Mesodermal cell (in vitro differentiated cells): Measurements from ENCODE around the gene PRKAR2B. TPM values are rescaled to one million over a fixed set of nuclear protein-coding genes. Genes with fewer than 3 reads are reported as not detected.

Experiments used
- H3K27ac ChIP-seq: 2 replicates; pipeline ENCODE4 v1.7.0; 2013; ENCODE audit warnings: mild to moderate bottlenecking, low read depth, low read length, moderate library complexity; ENCODE audit not compliant: severe bottlenecking
- H3K36me3 ChIP-seq: 2 replicates; pipeline ENCODE4 v1.7.1; 2013; ENCODE audit warnings: mild to moderate bottlenecking, low read length, moderate library complexity; ENCODE audit not compliant: control insufficient read depth, insufficient read depth
- H3K4me1 ChIP-seq: one replicate; pipeline ENCODE4 v1.7.1; 2013; ENCODE audit warnings: mild to moderate bottlenecking, low read length; ENCODE audit not compliant: insufficient read depth, control insufficient read depth, poor library complexity, severe bottlenecking
- H3K4me3 ChIP-seq: 2 replicates; pipeline ENCODE4 v1.7.0; 2013; ENCODE audit warnings: low read length, control low read depth, mild to moderate bottlenecking; ENCODE audit not compliant: insufficient read depth, poor library complexity, severe bottlenecking; ENCODE audit errors: extremely low read depth
- H3K9me3 ChIP-seq: 2 replicates; pipeline ENCODE4 v1.7.1; 2013; ENCODE audit warnings: mild to moderate bottlenecking, low read length, moderate library complexity; ENCODE audit not compliant: control insufficient read depth
- WGBS, 2 experiments: methylation state at CpG; one replicate each; pipeline ENCODE4 v1.1.5; 2013; ENCODE audit warnings: missing lambda C conversion rate in 2 of 2; ENCODE audit not compliant: insufficient coverage in 2 of 2; 5-methylcytosine and 5-hydroxymethylcytosine counted together
- polyA plus RNA-seq, 2 experiments: library from polyadenylated mRNA; stranded (reverse); fragments of 50-300 nt; gene quantifications; one replicate each; pipeline ENCODE4 v1.2.3, GENCODE V29; 2013

The PRKAR2B gene
- polyA plus RNA-seq (2013, experiment 1 of 2): 18.4 TPM
- 17.3 TPM for polyA plus RNA-seq (2013, experiment 2 of 2)

DNA sequence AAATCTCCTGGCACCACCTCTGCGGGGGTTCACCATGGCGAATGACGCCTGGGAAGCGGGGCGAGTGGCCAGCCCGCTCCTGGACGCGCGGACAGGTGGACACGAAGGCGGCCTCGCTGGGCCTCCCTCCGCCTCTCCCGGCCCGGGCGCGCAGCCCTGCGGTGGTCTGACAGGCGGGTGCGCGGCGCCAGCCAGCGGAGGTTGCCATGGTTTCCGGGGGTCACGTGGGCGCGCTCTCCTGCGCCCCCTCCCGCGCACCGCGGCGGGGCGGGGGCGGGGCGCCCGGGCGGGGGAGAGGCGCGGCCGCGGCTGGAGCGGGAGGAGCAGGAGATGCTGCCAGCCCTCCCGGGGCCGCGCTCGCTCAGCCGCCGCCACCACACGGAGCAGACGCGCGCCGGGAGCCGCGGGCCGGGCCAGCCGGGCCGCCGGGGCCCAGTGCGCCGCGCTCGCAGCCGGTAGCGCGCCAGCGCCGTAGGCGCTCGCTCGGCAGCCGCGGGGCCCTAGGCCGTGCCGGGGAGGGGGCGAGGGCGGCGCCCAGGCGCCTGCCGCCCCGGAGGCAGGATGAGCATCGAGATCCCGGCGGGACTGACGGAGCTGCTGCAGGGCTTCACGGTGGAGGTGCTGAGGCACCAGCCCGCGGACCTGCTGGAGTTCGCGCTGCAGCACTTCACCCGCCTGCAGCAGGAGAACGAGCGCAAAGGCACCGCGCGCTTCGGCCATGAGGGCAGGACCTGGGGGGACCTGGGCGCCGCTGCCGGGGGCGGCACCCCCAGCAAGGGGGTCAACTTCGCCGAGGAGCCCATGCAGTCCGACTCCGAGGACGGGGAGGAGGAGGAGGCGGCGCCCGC is at the start of gene PRKAR2B:
PRKAR2B (plus strand) TSS at position 359 of the 848 bp plus-strand sequence; CDS start at position 562, 203 bp downstream.
- Histone ChIP-seq H3K4me1 (peaks cover 19% of the 10 kb centered on the region), H3K27ac (no peak within 1 kb of the TSS), H3K4me3 (peak within 1 kb of the TSS; percentile 73), H3K9me3 (no peaks in the 10 kb centered on the region), H3K36me3 (no peaks in the 10 kb centered on the region)
- WGBS, 2 experiments: 0 to 1% methylated on average over 62 to 65 of the region's 110 CpGs

- Histone ChIP-seq H3K9me3 (no peaks in the 10 kb centered on the region), H3K27ac (no peak overlapping the region), H3K4me1 (no peaks in the 10 kb centered on the region), H3K36me3 (no peaks in the 10 kb centered on the region), H3K4me3 (no peak overlapping the region)
- 92 to 94% methylated on average over 7 of the region's 7 CpGs for WGBS, 2 experiments
Measured at GRCh38 chr7:106994833-106995232, 49.7 kb upstream of the PRKAR2B start.

- no peaks in the 10 kb centered on the region for H3K4me1 ChIP-seq
- WGBS, 2 experiments: 96 to 100% methylated on average over 2 to 4 of the region's 5 CpGs
- no peak overlapping the region for H3K27ac ChIP-seq
- H3K36me3 ChIP-seq: no peaks in the 10 kb centered on the region
- H3K4me3 ChIP-seq: no peak overlapping the region
- H3K9me3 ChIP-seq: no peaks in the 10 kb centered on the region
Measured at GRCh38 chr7:106997487-106998271, 46.8 kb upstream of the PRKAR2B start.

DNA sequence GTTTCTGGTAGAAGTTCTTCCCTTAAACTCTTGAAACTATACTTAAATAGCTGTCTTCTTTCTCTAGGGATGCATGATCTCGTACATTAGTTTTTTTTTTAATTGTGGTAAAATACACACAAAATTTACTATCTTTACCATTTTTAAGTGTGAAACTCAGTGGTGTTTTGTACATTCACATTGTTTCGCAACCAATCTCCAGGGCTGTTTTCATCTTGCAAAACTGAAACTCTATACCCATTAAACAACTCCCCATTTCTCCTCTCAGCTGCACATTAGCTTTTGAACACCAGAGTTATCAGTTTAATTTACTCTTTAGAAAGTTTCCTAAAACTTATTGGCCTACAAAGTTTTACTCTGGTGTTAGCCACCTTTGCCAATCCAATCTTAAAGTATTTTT is 45.5 kb upstream of the PRKAR2B start:
- no peaks in the 10 kb centered on the region for H3K9me3 ChIP-seq
- H3K27ac ChIP-seq: no peak overlapping the region
- no peaks in the 10 kb centered on the region for H3K36me3 ChIP-seq
- WGBS, 2 experiments: 100% methylated on average over 1 of the region's 2 CpGs; no CpG with 5 or more reads in 1 of the 2 experiments
- no peak overlapping the region for H3K4me3 ChIP-seq
- no peaks in the 10 kb centered on the region for H3K4me1 ChIP-seq

GRCh38 chr7:107001490-107001889 is 43.0 kb upstream of the PRKAR2B start:
- no peaks in the 10 kb centered on the region for H3K36me3 ChIP-seq
- 83% methylated on average over 2 of the region's 2 CpGs; no CpG with 5 or more reads in 1 of the 2 experiments for WGBS, 2 experiments
- no peak overlapping the region for H3K27ac ChIP-seq
- no peak overlapping the region for H3K4me3 ChIP-seq
- no peaks in the 10 kb centered on the region for H3K4me1 ChIP-seq
- no peaks in the 10 kb centered on the region for H3K9me3 ChIP-seq

- no peaks in the 10 kb centered on the region for H3K36me3 ChIP-seq
- 84 to 100% methylated on average over 3 of the region's 4 CpGs for WGBS, 2 experiments
- H3K4me3 ChIP-seq: no peak overlapping the region
- H3K4me1 ChIP-seq: peaks cover 4% of the 10 kb centered on the region
- no peaks in the 10 kb centered on the region for H3K9me3 ChIP-seq
- H3K27ac ChIP-seq: no peak overlapping the region
Measured at GRCh38 chr7:107002126-107002525, 42.4 kb upstream of the PRKAR2B start.

- no peak overlapping the region for H3K27ac ChIP-seq
- H3K36me3 ChIP-seq: no peaks in the 10 kb centered on the region
- peaks cover 9% of the 10 kb centered on the region for H3K4me1 ChIP-seq
- 100% methylated on average over 2 of the region's 3 CpGs for WGBS, 2 experiments
- no peaks in the 10 kb centered on the region for H3K9me3 ChIP-seq
- H3K4me3 ChIP-seq: no peak overlapping the region
Measured at GRCh38 chr7:107002529-107002998, 41.9 kb upstream of the PRKAR2B start.

DNA sequence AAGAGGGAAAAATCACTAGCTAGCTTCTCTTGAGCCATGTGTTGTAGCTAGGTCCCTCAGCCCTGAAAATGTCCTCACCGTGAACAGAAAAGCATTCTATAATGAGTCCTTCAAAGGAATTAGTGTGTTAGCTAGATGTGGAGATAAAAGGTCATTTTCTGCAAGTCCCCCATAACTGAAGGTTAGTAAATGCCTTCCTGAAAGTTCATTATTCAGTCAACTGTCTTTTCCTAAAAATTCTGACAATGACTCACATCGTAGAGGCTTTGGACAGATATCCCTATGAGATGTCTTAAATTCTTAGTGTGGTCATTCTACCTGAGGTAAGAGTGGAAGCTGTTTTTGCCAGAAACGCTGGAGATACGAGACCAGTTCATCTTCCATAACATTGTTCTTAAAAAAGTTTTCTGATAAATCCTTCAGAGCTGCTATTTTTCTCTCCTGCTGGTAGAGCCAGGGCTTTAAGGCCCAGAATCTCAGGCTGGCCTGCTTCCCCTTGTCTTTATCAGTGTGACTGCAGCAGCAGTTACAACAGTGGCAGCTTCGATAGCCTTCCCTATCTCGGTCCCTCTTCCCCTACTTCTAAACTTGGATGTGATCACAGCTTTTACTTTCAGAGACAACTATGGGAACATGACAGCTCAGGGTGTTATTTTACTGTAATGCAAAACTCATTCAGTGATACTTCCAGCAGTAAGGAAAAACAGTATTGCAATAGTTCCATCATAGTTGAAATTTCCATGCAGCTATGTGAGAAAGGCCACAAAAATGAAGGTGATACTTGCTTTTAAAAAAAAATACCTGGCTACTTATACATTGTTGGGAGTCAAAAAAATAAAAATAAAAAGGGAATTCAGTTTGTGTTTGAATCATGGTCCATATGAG is 37.3 kb upstream of the PRKAR2B start:
- Histone ChIP-seq H3K4me1 (peaks cover 9% of the 10 kb centered on the region), H3K9me3 (no peaks in the 10 kb centered on the region), H3K36me3 (no peaks in the 10 kb centered on the region), H3K27ac (peak overlapping the region; percentile 57), H3K4me3 (no peak overlapping the region)
- 62 to 89% methylated on average over 2 of the region's 6 CpGs for WGBS, 2 experiments

DNA sequence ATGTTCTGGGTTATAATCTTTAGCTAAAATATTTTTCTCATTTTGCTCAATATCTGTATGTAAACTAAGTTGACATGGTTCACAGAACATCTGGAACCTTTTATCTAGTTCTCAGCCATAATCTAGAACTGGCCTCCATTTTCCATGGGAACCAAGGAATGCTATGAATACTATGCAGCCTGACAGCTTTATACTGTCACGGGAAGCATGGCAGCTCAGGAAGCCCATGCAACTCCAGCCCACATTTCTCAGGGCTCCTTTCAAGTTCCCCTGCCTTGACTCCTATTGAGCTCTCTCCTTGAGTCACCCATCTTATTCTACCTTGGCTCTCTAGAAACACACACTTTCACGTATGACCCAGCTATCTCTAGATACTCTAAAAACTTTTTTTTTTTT is 36.6 kb upstream of the PRKAR2B start:
- Histone ChIP-seq H3K27ac (no peak overlapping the region), H3K36me3 (no peaks in the 10 kb centered on the region), H3K9me3 (no peaks in the 10 kb centered on the region), H3K4me3 (no peak overlapping the region), H3K4me1 (peaks cover 9% of the 10 kb centered on the region)
- WGBS, 2 experiments: 88 to 100% methylated on average over 1 of the region's 2 CpGs

DNA sequence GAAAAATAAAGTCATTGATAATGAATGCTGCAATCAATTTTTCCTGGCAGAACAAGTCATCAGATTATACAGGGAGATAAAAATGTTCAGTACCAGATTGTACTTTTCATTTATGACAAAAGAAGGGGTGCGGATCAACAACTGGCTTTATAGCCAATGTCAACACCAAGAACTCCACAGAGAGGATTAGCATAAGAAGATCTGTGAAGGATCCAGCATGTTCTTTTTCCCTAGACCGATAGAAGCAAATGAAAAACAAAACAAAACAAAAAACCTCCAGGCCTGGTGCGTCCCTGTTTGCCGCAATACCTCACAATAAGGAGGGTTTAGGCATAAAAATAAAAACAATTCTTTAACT is 34.7 kb upstream of the PRKAR2B start:
- H3K9me3 ChIP-seq: no peaks in the 10 kb centered on the region
- no peak overlapping the region for H3K27ac ChIP-seq
- peaks cover 9% of the 10 kb centered on the region for H3K4me1 ChIP-seq
- H3K4me3 ChIP-seq: no peak overlapping the region
- WGBS, 2 experiments: 83 to 95% methylated on average over 2 to 3 of the region's 4 CpGs
- H3K36me3 ChIP-seq: no peaks in the 10 kb centered on the region
